Measurements from ENCODE around the gene C19orf33.

The C19orf33 gene

GRCh38 chr19:38270587-38271167 is 33.4 kb upstream of the C19orf33 start:
- CTCF ChIA-PET = interaction anchor here (0.6 to 1.2 kb wide), 3 partner anchors 13 to 508 kb away, joined by 3 read pairs; no protein-coding TSS in a partner anchor

GRCh38 chr19:38273499-38273898 is 30.6 kb upstream of the C19orf33 start:
- CTCF ChIA-PET = no interaction called here

More at GRCh38 chr19:38270587-38271167, 33.4 kb upstream of the C19orf33 start:
- DNase-seq (ENCODE audit: extremely low spot score) = no peak
- peak; percentile 22; the same call in 1 of the 2 replicates for TF ChIP-seq L3MBTL2 (conservative IDR thresholded peaks at IDR 0.05)
- no peak for TF ChIP-seq SP1 (IDR thresholded peaks at IDR 0.05)
- POLR2A ChIA-PET = no interaction called here

GRCh38 chr19:38274739-38275138 is 29.3 kb upstream of the C19orf33 start:
- POLR2A ChIA-PET = no interaction called here
- CTCF ChIA-PET = no interaction called here
- DNase-seq (ENCODE audit: extremely low spot score) = no peak
- TF ChIP-seq TARDBP (IDR thresholded peaks at IDR 0.05) = no peak
- no peak for TF ChIP-seq HDGF (IDR thresholded peaks at IDR 0.05; ENCODE audit: borderline replicate concordance)
- no peak for TF ChIP-seq BHLHE40 (IDR thresholded peaks at IDR 0.05; ENCODE audit: borderline replicate concordance)
- TF ChIP-seq L3MBTL2 (conservative IDR thresholded peaks at IDR 0.05) = no peak
- TF ChIP-seq FOXK2 (IDR thresholded peaks at IDR 0.05) = no peak
- TF ChIP-seq FOXA1 (IDR thresholded peaks at IDR 0.05) = no peak
- no peak for TF ChIP-seq ELF4 (IDR thresholded peaks at IDR 0.05)
- no peak for TF ChIP-seq FOXM1 (IDR thresholded peaks at IDR 0.05; ENCODE audit: borderline replicate concordance)

More at GRCh38 chr19:38273499-38273898, 30.6 kb upstream of the C19orf33 start:
- TF ChIP-seq NFRKB (IDR thresholded peaks at IDR 0.05) = no peak
- no peak for TF ChIP-seq PKNOX1 (IDR thresholded peaks at IDR 0.05)
- TF ChIP-seq L3MBTL2 (conservative IDR thresholded peaks at IDR 0.05) = no peak
- TF ChIP-seq SP1 (IDR thresholded peaks at IDR 0.05) = no peak
- TF ChIP-seq ZNF384 (IDR thresholded peaks at IDR 0.05) = no peak
- TF ChIP-seq ELF4 (IDR thresholded peaks at IDR 0.05) = no peak
- no peak for TF ChIP-seq FOXA1 (IDR thresholded peaks at IDR 0.05)
- no peak for DNase-seq (ENCODE audit: extremely low spot score)
- POLR2A ChIA-PET = no interaction called here

GRCh38 chr19:38276942-38277517 is 27.0 kb upstream of the C19orf33 start:
- POLR2A ChIA-PET = no interaction called here
- CTCF ChIA-PET = interaction anchor here (0.7 kb wide), 1 partner anchor 33 kb away, joined by 3 read pairs; no protein-coding TSS in a partner anchor
- DNase-seq (ENCODE audit: extremely low spot score) = no peak
- no peak for TF ChIP-seq ELF4 (IDR thresholded peaks at IDR 0.05)
- no peak for TF ChIP-seq FOXM1 (IDR thresholded peaks at IDR 0.05; ENCODE audit: borderline replicate concordance)
- TF ChIP-seq BHLHE40 (IDR thresholded peaks at IDR 0.05; ENCODE audit: borderline replicate concordance) = no peak
- no peak for TF ChIP-seq ARNT (IDR thresholded peaks at IDR 0.05)
- TF ChIP-seq ZNF384 (IDR thresholded peaks at IDR 0.05) = no peak
- TF ChIP-seq HDGF (IDR thresholded peaks at IDR 0.05; ENCODE audit: borderline replicate concordance) = no peak
- TF ChIP-seq SUZ12 (IDR thresholded peaks at IDR 0.05) = no peak
- no peak for TF ChIP-seq NFRKB (IDR thresholded peaks at IDR 0.05)
- no peak for TF ChIP-seq LEF1 (IDR thresholded peaks at IDR 0.05; ENCODE audit: borderline replicate concordance)
- no peak for TF ChIP-seq PKNOX1 (IDR thresholded peaks at IDR 0.05)
- no peak for TF ChIP-seq FOXA1 (IDR thresholded peaks at IDR 0.05)

- TF ChIP-seq L3MBTL2 (conservative IDR thresholded peaks at IDR 0.05) (no peak), HDGF (IDR thresholded peaks at IDR 0.05; ENCODE audit: borderline replicate concordance) (no peak), PKNOX1 (IDR thresholded peaks at IDR 0.05) (no peak), ARNT (IDR thresholded peaks at IDR 0.05) (no peak), SP1 (IDR thresholded peaks at IDR 0.05) (no peak), LEF1 (IDR thresholded peaks at IDR 0.05; ENCODE audit: borderline replicate concordance) (no peak), CTBP1 (IDR thresholded peaks at IDR 0.05; ENCODE audit: borderline replicate concordance) (no peak), FOXA1 (IDR thresholded peaks at IDR 0.05) (no peak), TARDBP (IDR thresholded peaks at IDR 0.05) (no peak), FOXM1 (IDR thresholded peaks at IDR 0.05; ENCODE audit: borderline replicate concordance) (no peak), ELF4 (IDR thresholded peaks at IDR 0.05) (no peak), FOXK2 (IDR thresholded peaks at IDR 0.05) (no peak), ZNF384 (IDR thresholded peaks at IDR 0.05) (no peak), NFRKB (IDR thresholded peaks at IDR 0.05) (no peak), BHLHE40 (IDR thresholded peaks at IDR 0.05; ENCODE audit: borderline replicate concordance) (no peak), SUZ12 (IDR thresholded peaks at IDR 0.05) (no peak)
Observed at GRCh38 chr19:38277549-38277948, 26.5 kb upstream of the C19orf33 start.

GRCh38 chr19:38277969-38278680 is 25.9 kb upstream of the C19orf33 start:
- ChIA-PET CTCF (interaction anchor here (0.7 kb wide), 1 partner anchor 34 kb away, joined by 3 read pairs; no protein-coding TSS in a partner anchor), POLR2A (no interaction called here)
- TF ChIP-seq SUZ12 (IDR thresholded peaks at IDR 0.05) (no peak), ARNT (IDR thresholded peaks at IDR 0.05) (no peak), FOXM1 (IDR thresholded peaks at IDR 0.05; ENCODE audit: borderline replicate concordance) (no peak), ELF4 (IDR thresholded peaks at IDR 0.05) (no peak), L3MBTL2 (conservative IDR thresholded peaks at IDR 0.05) (no peak), FOXK2 (IDR thresholded peaks at IDR 0.05) (no peak)
- no peak for DNase-seq (ENCODE audit: extremely low spot score)

More at GRCh38 chr19:38277549-38277948, 26.5 kb upstream of the C19orf33 start:
- ChIA-PET CTCF (interaction anchor here (0.7 kb wide), 1 partner anchor 33 kb away, joined by 3 read pairs; no protein-coding TSS in a partner anchor), POLR2A (no interaction called here)
- DNase-seq (ENCODE audit: extremely low spot score) = no peak
